H54 (cell line): ENCODE data around the gene CNN1.
"Not testable (repeated sequence)": the region's sequence is repeated elsewhere in the genome, so short reads cannot be mapped to it uniquely, and the experiment has no call there.

Source experiments
- DNase-seq: peaks from one replicate; pipeline ENCODE4 v3.0.0; 2011; ENCODE audit warnings: low spot score, mixed read lengths; ENCODE audit not compliant: insufficient read length
- FAIRE-seq: peaks from 3 replicates; lab custom pipeline; 2011; peaks lifted over from hg19 to GRCh38; lab: Jason Lieb, UNC
- POLR2A ChIP-seq: IDR thresholded peaks from 2 replicates; pipeline ENCODE4 v1.6.1; 2011; ENCODE audit warnings: low read depth, mild to moderate bottlenecking, low read length

Gene CNN1

DNA sequence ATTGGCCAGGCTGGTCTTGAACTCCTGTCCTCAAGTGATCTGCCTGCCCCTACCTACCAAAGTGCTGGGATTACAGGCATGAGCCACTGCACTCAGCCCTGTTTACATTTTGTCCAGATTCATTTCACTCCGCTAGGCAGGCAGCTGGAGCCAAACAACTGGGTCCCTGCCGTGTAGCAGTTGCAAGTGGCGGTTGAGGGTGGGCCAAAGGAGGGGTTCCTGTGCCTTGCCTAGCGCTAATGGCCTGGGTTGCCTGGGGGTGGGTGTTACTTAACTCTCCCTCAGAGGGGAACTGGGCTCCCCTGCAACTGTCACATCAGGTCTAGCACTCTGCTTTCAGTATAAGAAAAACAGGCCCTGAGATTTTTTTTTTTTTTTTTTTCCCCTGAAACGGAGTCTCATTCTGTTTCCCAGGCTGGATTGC, 31.4 kb downstream of the CNN1 start:
- no peak for TF ChIP-seq POLR2A
- DNase-seq (no peak), FAIRE-seq (no peak)

GRCh38 chr19:11573354-11573753, 34.7 kb downstream of the CNN1 start:
- not testable (repeated sequence) for FAIRE-seq, DNase-seq

GRCh38 chr19:11573763-11574162, 35.1 kb downstream of the CNN1 start:
- DNase-seq, FAIRE-seq: not testable (repeated sequence)

DNA sequence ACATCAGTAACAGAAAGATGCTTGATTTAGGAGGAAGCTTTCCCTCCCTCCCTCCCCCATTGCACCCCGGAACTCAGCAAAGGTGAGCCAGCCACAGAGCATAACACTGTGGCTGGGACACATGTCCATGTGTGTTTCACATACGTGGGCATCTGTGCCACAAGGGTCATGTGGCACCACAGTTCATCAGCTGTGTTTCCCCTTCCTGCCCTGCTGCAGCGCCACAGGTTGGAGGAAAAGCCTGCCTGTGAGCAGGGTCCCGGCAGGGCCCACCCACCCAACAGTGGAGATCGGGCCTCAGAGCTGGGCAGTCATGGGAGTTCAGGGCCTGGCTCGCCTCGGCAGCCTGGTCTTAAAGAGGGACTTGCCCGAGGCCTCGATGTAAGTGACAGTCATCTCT, 36.0 kb downstream of the CNN1 start:
- DNase-seq: no peak
- FAIRE-seq: no peak
- TF ChIP-seq POLR2A: no peak

GRCh38 chr19:11576227-11576626, 37.6 kb downstream of the CNN1 start:
- FAIRE-seq: no peak
- no peak for TF ChIP-seq POLR2A
- DNase-seq: no peak

- DNase-seq (no peak), FAIRE-seq (no peak)
- no peak for TF ChIP-seq POLR2A
Observed at GRCh38 chr19:11577451-11578257, 39.0 kb downstream of the CNN1 start, which contains the start of gene ACP5. Gene ACP5, minus strand, starts transcription at chr19:11577645. Its CDS starts 328 bp downstream, at chr19:11577317.

DNA sequence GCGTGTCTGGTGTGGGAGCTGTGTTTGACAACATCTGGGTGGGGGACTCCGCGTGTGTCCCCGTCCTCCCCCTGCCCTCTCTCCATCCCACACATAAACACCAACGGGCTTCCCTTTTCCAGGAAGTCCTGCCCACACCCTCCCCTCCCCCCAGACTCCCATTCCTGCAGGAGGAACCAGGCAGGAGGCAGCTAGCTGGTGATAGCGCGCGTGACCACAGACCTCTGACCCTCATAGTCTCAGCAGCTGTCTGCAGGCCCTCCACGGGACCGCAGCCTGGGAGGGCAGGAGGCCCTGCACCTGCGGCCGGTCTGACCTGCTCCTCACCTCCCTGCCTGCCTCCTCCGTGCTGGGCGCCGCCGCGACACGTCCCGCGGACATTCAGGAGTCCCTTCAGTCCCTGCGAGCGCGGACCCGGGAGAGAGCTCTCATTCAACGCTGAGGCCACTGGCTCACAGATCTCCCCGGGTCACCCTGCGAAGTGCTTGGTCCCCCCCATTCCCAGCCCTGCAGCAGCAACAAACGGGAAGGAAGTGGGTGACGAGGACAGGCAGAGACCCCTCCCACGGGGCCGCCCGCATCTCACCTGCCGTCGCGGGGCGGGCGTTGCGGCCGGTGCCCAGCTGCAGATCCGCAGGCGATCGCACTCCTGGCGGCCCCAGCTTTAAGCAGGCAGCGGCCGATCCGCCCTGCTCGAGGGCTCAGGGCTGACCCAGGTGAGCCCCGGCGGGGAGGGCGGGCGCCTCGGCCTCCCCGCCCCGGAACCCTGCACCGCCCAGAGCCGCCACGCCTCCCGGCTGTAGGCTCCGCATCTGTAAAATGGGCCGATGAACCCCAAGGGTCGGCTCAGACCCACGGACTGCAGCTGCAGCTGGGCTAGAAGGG, 39.8 kb downstream of the CNN1 start:
- DNase-seq (no peak), FAIRE-seq (no peak)
- TF ChIP-seq POLR2A: no peak

- FAIRE-seq (no peak), DNase-seq (no peak)
- no peak for TF ChIP-seq POLR2A
Observed at GRCh38 chr19:11580116-11580515, 41.5 kb downstream of the CNN1 start.

DNA sequence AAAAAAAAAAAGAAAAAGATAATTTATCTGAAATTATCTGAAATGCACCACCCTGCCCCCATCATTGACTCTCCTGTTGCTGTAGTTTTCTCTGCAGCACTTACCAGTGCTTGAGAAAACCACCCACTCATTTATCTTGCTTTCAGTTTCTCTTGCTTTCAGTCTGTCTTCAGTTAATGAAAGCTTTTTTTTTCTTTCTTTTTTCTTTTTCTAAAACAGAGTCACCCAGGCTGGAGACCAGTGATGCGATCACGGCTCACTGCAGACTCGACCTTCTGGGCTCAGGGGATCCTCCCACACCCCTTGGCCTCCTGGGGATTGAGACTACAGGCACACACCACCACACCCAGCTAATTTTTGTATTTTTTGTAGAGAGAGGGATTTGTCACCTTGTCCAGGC, 43.1 kb downstream of the CNN1 start:
- FAIRE-seq (no peak), DNase-seq (no peak)
- no peak for TF ChIP-seq POLR2A

- DNase-seq (no peak), FAIRE-seq (no peak)
- TF ChIP-seq POLR2A: no peak
Observed at GRCh38 chr19:11586331-11586730, 47.7 kb downstream of the CNN1 start.

GRCh38 chr19:11587302-11587974, 48.8 kb downstream of the CNN1 start:
- DNase-seq (peak; percentile 73), FAIRE-seq (peak; percentile 85)
- TF ChIP-seq POLR2A: no peak

DNA sequence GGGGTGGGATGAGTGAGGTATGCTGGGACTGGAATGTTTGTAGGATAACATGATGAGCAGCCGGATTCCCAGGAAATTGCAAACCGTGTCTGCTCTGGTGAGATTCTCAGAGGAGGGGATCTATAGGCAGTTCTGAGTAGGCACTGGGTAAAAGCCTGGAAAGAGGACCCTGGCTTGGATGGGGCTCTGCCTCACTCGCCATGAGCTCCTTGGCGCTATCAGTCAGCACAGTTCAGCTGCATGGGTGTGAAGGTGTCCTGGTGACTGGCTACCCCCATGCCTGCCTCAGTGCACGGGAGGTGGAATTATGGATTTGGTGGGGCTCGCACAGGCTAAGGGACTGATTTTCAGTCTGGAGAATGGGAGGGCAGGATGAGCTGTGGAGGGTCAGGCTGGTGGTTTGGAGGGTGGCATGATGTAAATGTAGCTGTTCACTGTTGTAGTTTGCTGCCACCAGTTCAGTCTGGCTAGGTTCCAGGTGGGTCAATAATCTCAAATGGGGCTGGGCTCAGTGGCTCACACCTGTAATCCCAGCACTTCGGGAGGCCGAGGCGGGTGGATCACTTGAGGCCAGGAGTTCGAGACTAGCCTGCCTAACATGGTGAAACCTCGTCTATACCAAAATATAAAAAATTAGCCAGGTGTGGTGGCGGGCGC, 49.5 kb downstream of the CNN1 start:
- no peak for FAIRE-seq
- no peak for TF ChIP-seq POLR2A
- peak; percentile 24 for DNase-seq

GRCh38 chr19:11594084-11594483, 55.4 kb downstream of the CNN1 start:
- DNase-seq (no peak), FAIRE-seq (no peak)
- TF ChIP-seq POLR2A: no peak

DNA sequence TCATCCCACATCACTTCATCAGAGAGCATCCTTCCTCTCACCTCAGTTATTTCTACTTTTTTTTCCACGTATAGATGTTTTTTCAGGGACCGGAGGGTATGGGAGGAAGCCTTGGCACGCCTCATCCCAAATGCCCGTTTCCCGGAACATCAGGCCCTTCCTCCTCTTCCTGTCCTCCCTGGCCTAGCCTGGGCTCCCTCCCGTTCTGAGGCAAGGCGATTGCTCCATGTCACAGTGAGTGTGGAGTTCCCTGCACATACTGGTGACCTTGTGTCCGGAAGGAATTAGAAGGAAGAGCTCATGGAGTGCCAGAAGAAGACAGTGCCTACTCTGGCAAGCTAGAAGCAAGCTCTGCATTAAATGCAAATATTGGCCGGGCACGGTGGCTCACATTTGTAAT, 57.5 kb downstream of the CNN1 start:
- no peak for TF ChIP-seq POLR2A
- no peak for FAIRE-seq
- no peak for DNase-seq
